K562 (cell line): ENCODE measurements around the gene STK11. TPM values are rescaled to one million over a fixed set of nuclear protein-coding genes. Genes with fewer than 3 reads are reported as not detected.
A peak's percentile ranks its signal among the peaks of the same experiment; 100 is the strongest.

Experiments used
- ARHGAP35 ChIP-seq: fragments of 450-650 bp; IDR thresholded peaks from 2 replicates; pipeline ENCODE4 v1.6.1; 2018; ENCODE audit not compliant: partially characterized antibody
- ATF6 ChIP-seq: sonication (generic); formaldehyde crosslinking; IDR thresholded peaks from 2 replicates; pipeline ENCODE4 v1.4.0; 2020; ENCODE audit warnings: mild to moderate bottlenecking, missing genetic modification reagents
- CHAMP1 ChIP-seq: fragments of 450-650 bp; IDR thresholded peaks from 2 replicates; pipeline ENCODE4 v1.6.1; 2016; ENCODE audit warnings: mild to moderate bottlenecking
- DPF2 ChIP-seq: fragments of 450-650 bp; IDR thresholded peaks from 2 replicates; pipeline ENCODE4 v1.6.1; 2016
- HNRNPK ChIP-seq: fragments of 200-400 bp; formaldehyde crosslinking; IDR thresholded peaks from one replicate; pipeline ENCODE4 v1.6.1; 2018; ENCODE audit warnings: mild to moderate bottlenecking, low read depth, low read length; ENCODE audit not compliant: poor library complexity, severe bottlenecking
- MTA1 ChIP-seq: fragments of 450-650 bp; IDR thresholded peaks from 2 replicates; pipeline ENCODE4 v1.6.1; 2017; ENCODE audit warnings: borderline replicate concordance
- MYNN ChIP-seq, 2 experiments: sonication (generic); formaldehyde crosslinking in 1 of 2; IDR thresholded peaks; 2 replicates each; pipeline versions ENCODE4 v1.5.0 to v1.6.1; 2016 to 2020; ENCODE audit warnings: antibody characterized with exemption in 1 of 2, missing genetic modification reagents in 1 of 2
- NKRF ChIP-seq: fragments of 450-650 bp; IDR thresholded peaks from 2 replicates; pipeline ENCODE4 v1.6.1; 2016; ENCODE audit warnings: borderline replicate concordance
- NR3C1 ChIP-seq: sonication (generic); formaldehyde crosslinking; IDR thresholded peaks from 2 replicates; pipeline ENCODE4 v1.8.1; 2022; ENCODE audit warnings: missing genetic modification reagents
- SNAPC5 ChIP-seq: fragments of 250-450 bp; sonication (Bioruptor Pico); IDR thresholded peaks from 2 replicates; pipeline ENCODE4 v1.8.0; 2021; ENCODE audit warnings: moderate library complexity, mild to moderate bottlenecking, inconsistent platforms
- U2AF2 ChIP-seq: fragments of 200-400 bp; formaldehyde crosslinking; optimal IDR thresholded peaks from 2 replicates; pipeline ENCODE3; 2017; ENCODE audit warnings: low read depth, mild to moderate bottlenecking, low read length
- XRCC3 ChIP-seq: fragments of 450-650 bp; IDR thresholded peaks from 2 replicates; pipeline ENCODE4 v1.6.1; 2017; ENCODE audit warnings: mild to moderate bottlenecking, moderate library complexity
- ZFP30 ChIP-seq: fragments of 250-450 bp; sonication (Bioruptor Pico); IDR thresholded peaks from 2 replicates; pipeline ENCODE4 v1.8.0; 2022; ENCODE audit warnings: moderate library complexity, mild to moderate bottlenecking, inconsistent platforms, borderline replicate concordance
- ZNF124 ChIP-seq: sonication (generic); formaldehyde crosslinking; IDR thresholded peaks from 2 replicates; pipeline ENCODE4 v1.8.1; 2022; ENCODE audit warnings: missing genetic modification reagents
- ZNF133 ChIP-seq: fragments of 250-450 bp; sonication (Bioruptor Pico); IDR thresholded peaks from 2 replicates; pipeline ENCODE4 v1.4.0; 2020; ENCODE audit warnings: mild to moderate bottlenecking
- ZNF282 ChIP-seq: sonication (generic); formaldehyde crosslinking; IDR thresholded peaks from 2 replicates; pipeline ENCODE4 v1.8.1; 2023; ENCODE audit warnings: missing genetic modification reagents
- ZNF316 ChIP-seq: fragments of 450-650 bp; IDR thresholded peaks from 2 replicates; pipeline ENCODE4 v1.6.1; 2016
- ZSCAN29 ChIP-seq: fragments of 450-650 bp; IDR thresholded peaks from 2 replicates; pipeline ENCODE4 v1.6.1; 2017
- polyA plus RNA-seq, 8 experiments: library from polyadenylated mRNA; depleted of rRNA in 4 of 8; stranded (reverse) in 5 of 8; unstranded in 3 of 8; fragments of >200 nt; fragmentation: Nextera tagmentation in 2 of 8; fragmentation: Illumina TruSeq in 1 of 8; extraction: Ambion mirVana in 2 of 8; extraction: Trizol in 1 of 8; gene quantifications; 2 replicates each; pipeline versions ENCODE4 v1.2.1 to v1.2.3, GENCODE V29; 2011 to 2014; ENCODE audit warnings: inconsistent platforms in 1 of 8, missing spikeins in 1 of 8
- total RNA-seq, 7 experiments: library from RNA; depleted of rRNA in 6 of 7; stranded (reverse); fragments of >200 nt in 6 of 7; fragmentation: Illumina TruSeq in 2 of 7; extraction: Trizol in 2 of 7; gene quantifications; 2 replicates each; pipeline versions ENCODE4 v1.2.1 to v1.2.3, GENCODE V29; 2011 to 2021; ENCODE audit warnings: low replicate concordance in 1 of 7
- TF ChIP-seq, protein P1 (sequence below): sonication (generic); formaldehyde crosslinking; IDR thresholded peaks from 2 replicates; pipeline ENCODE4 v1.8.0; 2023; ENCODE audit warnings: mild to moderate bottlenecking, missing genetic modification reagents
- TF ChIP-seq, protein P2 (sequence below): sonication (generic); formaldehyde crosslinking; IDR thresholded peaks from 2 replicates; pipeline ENCODE4 v1.8.1; 2022; ENCODE audit warnings: missing genetic modification reagents

Gene STK11
- total and polyA plus RNA-seq, 9 of the 15 experiments (the other 6 are each of a cell fraction or from before 2014, with no cell fraction given) = 0.15 to 96.5 (median 31.7) TPM

DNA sequence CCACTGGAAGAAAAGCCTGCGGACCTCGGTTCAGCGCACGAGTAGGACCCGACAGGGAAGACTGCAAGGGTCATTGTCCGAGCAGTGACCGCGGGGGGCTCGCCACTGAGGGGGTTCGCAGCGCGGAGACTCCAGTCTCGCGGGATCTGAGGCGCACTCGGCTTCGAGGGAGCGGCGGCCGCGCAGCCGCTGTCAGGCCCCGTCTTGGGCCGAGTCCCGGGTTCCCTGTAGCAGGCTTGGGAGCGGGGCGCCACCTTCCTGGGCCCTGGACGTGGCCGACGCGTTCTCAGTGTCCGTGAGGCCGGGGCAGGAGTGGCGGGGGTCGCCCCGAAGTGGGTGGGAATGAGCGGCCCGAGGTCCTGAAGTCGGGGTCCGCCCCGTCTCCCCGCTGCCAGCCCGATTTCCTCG, 69.3 kb downstream of the STK11 start (continued):
- TF ChIP-seq ZFP30 (CRISPR knock-in tag) (no peak), DPF2 (no peak), SNAPC5 (CRISPR knock-in tag) (no peak), ZNF124 (CRISPR knock-in tag) (no peak), XRCC3 (no peak), U2AF2 (no peak), MYNN (IDR thresholded peaks at IDR 0.05) (0 out of 2 replicates have a peak, but pooled peaks have one; percentile 15), MYNN (CRISPR knock-in tag; IDR thresholded peaks at IDR 0.05) (no peak), CHAMP1 (no peak), MTA1 (no peak), ZNF133 (CRISPR knock-in tag) (no peak), ATF6 (CRISPR knock-in tag) (peak; percentile 89; the same call in 1 of the 2 replicates), HNRNPK (no peak), ZNF282 (CRISPR knock-in tag) (peak; percentile 75; the same call in 1 of the 2 replicates), ZSCAN29 (no peak), NKRF (no peak), ZNF316 (no peak), ARHGAP35 (peak; percentile 53), NR3C1 (CRISPR knock-in tag) (0 out of 2 replicates have a peak, but pooled peaks have one; percentile 18)
- TF ChIP-seq, protein P1, sequence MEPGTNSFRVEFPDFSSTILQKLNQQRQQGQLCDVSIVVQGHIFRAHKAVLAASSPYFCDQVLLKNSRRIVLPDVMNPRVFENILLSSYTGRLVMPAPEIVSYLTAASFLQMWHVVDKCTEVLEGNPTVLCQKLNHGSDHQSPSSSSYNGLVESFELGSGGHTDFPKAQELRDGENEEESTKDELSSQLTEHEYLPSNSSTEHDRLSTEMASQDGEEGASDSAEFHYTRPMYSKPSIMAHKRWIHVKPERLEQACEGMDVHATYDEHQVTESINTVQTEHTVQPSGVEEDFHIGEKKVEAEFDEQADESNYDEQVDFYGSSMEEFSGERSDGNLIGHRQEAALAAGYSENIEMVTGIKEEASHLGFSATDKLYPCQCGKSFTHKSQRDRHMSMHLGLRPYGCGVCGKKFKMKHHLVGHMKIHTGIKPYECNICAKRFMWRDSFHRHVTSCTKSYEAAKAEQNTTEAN = no peak
- TF ChIP-seq, protein P2, sequence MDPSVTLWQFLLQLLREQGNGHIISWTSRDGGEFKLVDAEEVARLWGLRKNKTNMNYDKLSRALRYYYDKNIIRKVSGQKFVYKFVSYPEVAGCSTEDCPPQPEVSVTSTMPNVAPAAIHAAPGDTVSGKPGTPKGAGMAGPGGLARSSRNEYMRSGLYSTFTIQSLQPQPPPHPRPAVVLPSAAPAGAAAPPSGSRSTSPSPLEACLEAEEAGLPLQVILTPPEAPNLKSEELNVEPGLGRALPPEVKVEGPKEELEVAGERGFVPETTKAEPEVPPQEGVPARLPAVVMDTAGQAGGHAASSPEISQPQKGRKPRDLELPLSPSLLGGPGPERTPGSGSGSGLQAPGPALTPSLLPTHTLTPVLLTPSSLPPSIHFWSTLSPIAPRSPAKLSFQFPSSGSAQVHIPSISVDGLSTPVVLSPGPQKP (CRISPR knock-in tag) = no peak
